ENCODE measurements around the gene GP1BA.
"Not testable (repeated sequence)": the region's sequence is repeated elsewhere in the genome, so short reads cannot be mapped to it uniquely, and the experiment has no call there.

GP1BA gene

GRCh38 chr17:4919511-4920047, 12.5 kb upstream of the GP1BA start:
- Histone ChIP-seq H3K27me3 (replicated peaks) (no peaks in the 10 kb centered on the region), H3K36me3 (replicated peaks) (no peaks in the 10 kb centered on the region), H3K27ac (no peak overlapping the region), H3K4me3 (ENCODE audit: low read depth, low read length) (no peak overlapping the region)
- no peak for DNase-seq
- TF ChIP-seq, protein P1, sequence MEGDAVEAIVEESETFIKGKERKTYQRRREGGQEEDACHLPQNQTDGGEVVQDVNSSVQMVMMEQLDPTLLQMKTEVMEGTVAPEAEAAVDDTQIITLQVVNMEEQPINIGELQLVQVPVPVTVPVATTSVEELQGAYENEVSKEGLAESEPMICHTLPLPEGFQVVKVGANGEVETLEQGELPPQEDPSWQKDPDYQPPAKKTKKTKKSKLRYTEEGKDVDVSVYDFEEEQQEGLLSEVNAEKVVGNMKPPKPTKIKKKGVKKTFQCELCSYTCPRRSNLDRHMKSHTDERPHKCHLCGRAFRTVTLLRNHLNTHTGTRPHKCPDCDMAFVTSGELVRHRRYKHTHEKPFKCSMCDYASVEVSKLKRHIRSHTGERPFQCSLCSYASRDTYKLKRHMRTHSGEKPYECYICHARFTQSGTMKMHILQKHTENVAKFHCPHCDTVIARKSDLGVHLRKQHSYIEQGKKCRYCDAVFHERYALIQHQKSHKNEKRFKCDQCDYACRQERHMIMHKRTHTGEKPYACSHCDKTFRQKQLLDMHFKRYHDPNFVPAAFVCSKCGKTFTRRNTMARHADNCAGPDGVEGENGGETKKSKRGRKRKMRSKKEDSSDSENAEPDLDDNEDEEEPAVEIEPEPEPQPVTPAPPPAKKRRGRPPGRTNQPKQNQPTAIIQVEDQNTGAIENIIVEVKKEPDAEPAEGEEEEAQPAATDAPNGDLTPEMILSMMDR (IDR thresholded peaks at IDR 0.05; ENCODE audit: low read depth, low read length, missing control alignments) = no peak
- in situ Hi-C loops (cut with HindIII; ENCODE audit: low pct_ligation_motif_present, low sequenced_read_pairs) = no loop called here

- TF ChIP-seq, protein P1 (IDR thresholded peaks at IDR 0.05; ENCODE audit: low read depth, low read length, missing control alignments) = no peak
Measured at GRCh38 chr17:4920351-4921048, 11.6 kb upstream of the GP1BA start.

DNA sequence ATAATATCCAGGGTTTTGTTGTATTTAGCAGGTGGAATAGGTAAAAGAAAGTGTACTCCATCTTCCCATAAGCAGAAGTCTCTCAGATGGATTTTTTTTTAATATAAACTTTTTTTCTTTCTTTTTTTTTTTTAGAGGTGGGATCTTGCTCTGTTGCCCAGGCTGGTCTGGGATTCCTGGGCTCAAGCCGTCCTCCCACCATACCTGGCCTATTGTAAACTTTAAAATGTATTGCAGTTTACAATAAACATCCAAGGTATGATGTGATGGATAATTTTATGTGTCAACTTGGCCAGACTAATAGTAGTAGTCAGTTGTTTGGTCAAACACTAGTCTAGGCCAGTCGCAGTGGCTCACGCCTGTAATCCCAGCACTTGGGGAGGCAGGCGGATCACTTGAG, 10.8 kb upstream of the GP1BA start:
- in situ Hi-C loops (cut with HindIII; ENCODE audit: low pct_ligation_motif_present, low sequenced_read_pairs) = no loop called here
- H3K4me3 ChIP-seq (ENCODE audit: low read depth, low read length) = no peak overlapping the region
- no peak for DNase-seq
- H3K27ac ChIP-seq = no peak overlapping the region
- TF ChIP-seq, protein P1 (IDR thresholded peaks at IDR 0.05; ENCODE audit: low read depth, low read length, missing control alignments) = no peak
- H3K36me3 ChIP-seq (replicated peaks) = no peaks in the 10 kb centered on the region
- no peaks in the 10 kb centered on the region for H3K27me3 ChIP-seq (replicated peaks)

More at GRCh38 chr17:4920351-4921048, 11.6 kb upstream of the GP1BA start:
- H3K4me3 ChIP-seq (ENCODE audit: low read depth, low read length) = no peak overlapping the region
- H3K27ac ChIP-seq = no peak overlapping the region
- no peaks in the 10 kb centered on the region for H3K36me3 ChIP-seq (replicated peaks)
- in situ Hi-C loops (cut with HindIII; ENCODE audit: low pct_ligation_motif_present, low sequenced_read_pairs) = no loop called here
- no peaks in the 10 kb centered on the region for H3K27me3 ChIP-seq (replicated peaks)
- DNase-seq = no peak

DNA sequence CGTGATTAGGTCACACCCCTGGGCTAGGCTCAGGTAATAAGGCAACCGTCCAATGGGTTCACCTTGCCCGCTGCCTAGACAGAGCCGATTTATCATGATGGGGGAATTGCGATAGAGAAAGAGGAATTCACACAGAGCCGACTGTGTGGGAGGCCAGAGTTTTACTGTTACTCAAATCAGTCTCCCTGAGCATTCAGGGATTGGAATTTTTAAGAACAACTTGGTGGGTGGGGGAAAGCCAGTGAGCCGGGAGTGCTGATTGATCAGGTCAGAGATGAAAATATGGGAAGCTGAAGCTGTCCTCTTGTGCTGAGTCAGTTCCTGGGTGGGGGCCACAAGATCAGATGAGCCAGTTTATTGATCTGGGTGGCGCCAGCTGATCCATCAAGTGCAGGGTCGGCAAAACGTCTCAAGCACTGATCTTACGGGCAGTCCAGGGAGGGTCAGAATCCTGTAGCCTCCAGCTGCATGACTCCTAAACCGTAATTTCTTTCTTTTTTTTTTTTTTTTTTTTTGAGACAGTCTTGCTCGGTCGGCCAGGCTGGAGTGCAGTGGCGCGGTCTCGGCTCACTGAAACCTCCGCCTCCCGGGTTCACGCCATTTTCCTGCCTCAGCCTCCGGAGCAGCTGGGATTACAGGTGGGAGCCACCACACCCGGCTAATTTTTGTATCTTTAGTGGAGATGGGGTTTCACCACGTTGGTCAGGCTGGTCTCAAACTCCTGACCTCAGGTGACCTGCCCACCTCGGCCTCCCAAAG, 5.3 kb upstream of the GP1BA start:
- in situ Hi-C loops (cut with HindIII; ENCODE audit: low pct_ligation_motif_present, low sequenced_read_pairs); H3K4me3 ChIP-seq (ENCODE audit: low read depth, low read length); H3K36me3 ChIP-seq (replicated peaks); H3K27ac ChIP-seq; H3K27me3 ChIP-seq (replicated peaks); DNase-seq: not testable (repeated sequence)

DNA sequence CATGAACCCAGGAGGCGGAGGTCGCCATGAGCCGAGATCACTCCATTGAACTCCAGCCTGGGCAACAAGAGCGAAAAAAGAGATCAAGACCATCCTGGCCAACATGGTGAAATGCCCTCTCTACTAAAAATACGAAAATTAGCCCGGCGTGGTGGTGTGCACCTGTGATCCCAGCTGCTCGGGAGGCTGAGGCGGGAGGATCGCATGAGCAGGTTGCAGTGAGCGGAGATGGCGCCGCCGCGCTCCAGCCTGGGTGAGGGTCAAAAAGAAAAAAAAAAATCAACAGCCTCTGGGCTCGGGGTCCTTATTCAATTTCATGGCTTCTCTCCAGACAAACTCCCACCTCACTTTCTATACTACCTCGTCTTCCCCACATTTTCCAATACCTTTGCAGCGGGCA, 3.2 kb upstream of the GP1BA start:
- no peak for DNase-seq
- Histone ChIP-seq H3K36me3 (replicated peaks) (no peaks in the 10 kb centered on the region), H3K27ac (no peak overlapping the region), H3K4me3 (ENCODE audit: low read depth, low read length) (no peak overlapping the region), H3K27me3 (replicated peaks) (no peaks in the 10 kb centered on the region)
- in situ Hi-C loops (cut with HindIII; ENCODE audit: low pct_ligation_motif_present, low sequenced_read_pairs) = no loop called here
- TF ChIP-seq, protein P1 (IDR thresholded peaks at IDR 0.05; ENCODE audit: low read depth, low read length, missing control alignments) = no peak

DNA sequence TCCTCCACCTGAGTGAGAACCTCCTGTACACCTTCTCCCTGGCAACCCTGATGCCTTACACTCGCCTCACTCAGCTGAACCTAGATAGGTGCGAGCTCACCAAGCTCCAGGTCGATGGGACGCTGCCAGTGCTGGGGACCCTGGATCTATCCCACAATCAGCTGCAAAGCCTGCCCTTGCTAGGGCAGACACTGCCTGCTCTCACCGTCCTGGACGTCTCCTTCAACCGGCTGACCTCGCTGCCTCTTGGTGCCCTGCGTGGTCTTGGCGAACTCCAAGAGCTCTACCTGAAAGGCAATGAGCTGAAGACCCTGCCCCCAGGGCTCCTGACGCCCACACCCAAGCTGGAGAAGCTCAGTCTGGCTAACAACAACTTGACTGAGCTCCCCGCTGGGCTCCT, 679 bp downstream of the GP1BA start:
- Histone ChIP-seq H3K27me3 (replicated peaks) (no peaks in the 10 kb centered on the region), H3K36me3 (replicated peaks) (peaks cover 8% of the 10 kb centered on the region), H3K4me3 (ENCODE audit: low read depth, low read length) (no peak overlapping the region), H3K27ac (no peak overlapping the region)
- in situ Hi-C loops (cut with HindIII; ENCODE audit: low pct_ligation_motif_present, low sequenced_read_pairs) = no loop called here
- TF ChIP-seq, protein P1 (IDR thresholded peaks at IDR 0.05; ENCODE audit: low read depth, low read length, missing control alignments) = no peak
- DNase-seq = no peak
